WTC11 (cell line): ENCODE results near the gene DNAJC7. TPM values are rescaled to one million over a fixed set of nuclear protein-coding genes. Genes with fewer than 3 reads are reported as not detected.

Source experiments
- ATAC-seq: fragments of 200-7000 bp; cut with Tn5 transposase; 2 replicates; pipeline ENCODE4 v1.10.0; 2021; ENCODE audit warnings: mild to moderate bottlenecking, moderate library complexity
- CTCF ChIA-PET: fragments of 300-600 bp; sonication (Branson Sonifier 250); formaldehyde crosslinking; loops from one replicate; lab custom pipeline; 2021; ENCODE audit warnings: antibody characterized with exemption; lab: Charles Lee
- POLR2A ChIA-PET: fragments of 350-600 bp; sonication (Branson Sonifier 250); formaldehyde crosslinking; loops from one replicate; lab custom pipeline; 2021; ENCODE audit warnings: antibody characterized with exemption; lab: Charles Lee
- DNase-seq: peaks from one replicate; pipeline ENCODE4 v3.0.0; 2021; ENCODE audit warnings: low spot score
- H3K27ac Mint-ChIP-seq: 2 replicates; pipeline ENCODE4 v1.8.0; 2021; ENCODE audit warnings: mixed read lengths
- H3K27me3 Mint-ChIP-seq: 2 replicates; pipeline ENCODE4 v1.8.0; 2021; ENCODE audit warnings: low read depth, mild to moderate bottlenecking, moderate library complexity, mixed read lengths
- H3K36me3 Mint-ChIP-seq: 2 replicates; pipeline ENCODE4 v1.8.0; 2021; ENCODE audit warnings: mixed read lengths
- H3K4me1 Mint-ChIP-seq: 2 replicates; pipeline ENCODE4 v1.8.0; 2022; ENCODE audit warnings: mixed read lengths
- H3K4me3 Mint-ChIP-seq: 2 replicates; pipeline ENCODE4 v1.8.0; 2021; ENCODE audit warnings: mild to moderate bottlenecking, moderate library complexity, mixed read lengths
- H3K9me3 Mint-ChIP-seq: 2 replicates; pipeline ENCODE4 v1.8.0; 2021; ENCODE audit warnings: mixed read lengths
- GRHL2 ChIP-seq: fragments of 250-450 bp; sonication (Bioruptor Pico); IDR thresholded peaks from 2 replicates; pipeline ENCODE4 v1.8.0; 2022; ENCODE audit warnings: mild to moderate bottlenecking, moderate library complexity; ENCODE audit not compliant: insufficient replicate concordance, severe bottlenecking
- MYBL2 ChIP-seq: sonication (generic); formaldehyde crosslinking; IDR thresholded peaks from 2 replicates; pipeline ENCODE4 v1.8.1; 2023; ENCODE audit warnings: mild to moderate bottlenecking, moderate library complexity, missing genetic modification reagents
- NFYB ChIP-seq: sonication (generic); formaldehyde crosslinking; conservative IDR thresholded peaks from 2 replicates; pipeline ENCODE4 v1.8.0; 2022; ENCODE audit warnings: low read depth, missing genetic modification reagents
- SMAD4 ChIP-seq: sonication (generic); formaldehyde crosslinking; IDR thresholded peaks from 2 replicates; pipeline ENCODE4 v1.8.0; 2022; ENCODE audit warnings: mild to moderate bottlenecking, missing genetic modification reagents
- ZBTB21 ChIP-seq: sonication (generic); formaldehyde crosslinking; IDR thresholded peaks from 2 replicates; pipeline ENCODE4 v1.8.1; 2023; ENCODE audit warnings: mild to moderate bottlenecking, missing genetic modification reagents, borderline replicate concordance
- total RNA-seq: library from RNA; stranded (reverse); gene quantifications from 3 replicates; pipeline ENCODE4 v1.2.3, GENCODE V29; 2021
- TF ChIP-seq, protein P1 (sequence below): sonication (generic); formaldehyde crosslinking; IDR thresholded peaks from 2 replicates; pipeline ENCODE4 v1.8.0; 2022; ENCODE audit warnings: missing genetic modification reagents
- TF ChIP-seq, protein P2 (sequence below): sonication (generic); formaldehyde crosslinking; IDR thresholded peaks from 2 replicates; pipeline ENCODE4 v1.8.1; 2022; ENCODE audit warnings: missing genetic modification reagents, borderline replicate concordance
- TF ChIP-seq, protein P3 (sequence below): sonication (generic); formaldehyde crosslinking; IDR thresholded peaks from 2 replicates; pipeline ENCODE4 v1.8.1; 2022; ENCODE audit warnings: mild to moderate bottlenecking, moderate library complexity, missing genetic modification reagents
- TF ChIP-seq, protein P4 (sequence below): sonication (generic); formaldehyde crosslinking; IDR thresholded peaks from 2 replicates; pipeline ENCODE4 v1.8.0; 2022; ENCODE audit warnings: mild to moderate bottlenecking, missing genetic modification reagents
- TF ChIP-seq, protein P5 (sequence below): fragments of 250-450 bp; sonication (Bioruptor Pico); IDR thresholded peaks from 2 replicates; pipeline ENCODE4 v1.9.0; 2021; ENCODE audit warnings: mild to moderate bottlenecking, borderline replicate concordance
- TF ChIP-seq, protein P6 (sequence below): sonication (generic); formaldehyde crosslinking; IDR thresholded peaks from 2 replicates; pipeline ENCODE4 v1.8.0; 2022; ENCODE audit warnings: mild to moderate bottlenecking, missing genetic modification reagents
- TF ChIP-seq, protein P7 (sequence below): sonication (generic); formaldehyde crosslinking; IDR thresholded peaks from 2 replicates; pipeline ENCODE4 v1.8.0; 2023; ENCODE audit warnings: missing genetic modification reagents, mild to moderate bottlenecking, borderline replicate concordance

The DNAJC7 gene
- total RNA-seq, 1 experiment from 2014 or later, result 140 TPM

DNA sequence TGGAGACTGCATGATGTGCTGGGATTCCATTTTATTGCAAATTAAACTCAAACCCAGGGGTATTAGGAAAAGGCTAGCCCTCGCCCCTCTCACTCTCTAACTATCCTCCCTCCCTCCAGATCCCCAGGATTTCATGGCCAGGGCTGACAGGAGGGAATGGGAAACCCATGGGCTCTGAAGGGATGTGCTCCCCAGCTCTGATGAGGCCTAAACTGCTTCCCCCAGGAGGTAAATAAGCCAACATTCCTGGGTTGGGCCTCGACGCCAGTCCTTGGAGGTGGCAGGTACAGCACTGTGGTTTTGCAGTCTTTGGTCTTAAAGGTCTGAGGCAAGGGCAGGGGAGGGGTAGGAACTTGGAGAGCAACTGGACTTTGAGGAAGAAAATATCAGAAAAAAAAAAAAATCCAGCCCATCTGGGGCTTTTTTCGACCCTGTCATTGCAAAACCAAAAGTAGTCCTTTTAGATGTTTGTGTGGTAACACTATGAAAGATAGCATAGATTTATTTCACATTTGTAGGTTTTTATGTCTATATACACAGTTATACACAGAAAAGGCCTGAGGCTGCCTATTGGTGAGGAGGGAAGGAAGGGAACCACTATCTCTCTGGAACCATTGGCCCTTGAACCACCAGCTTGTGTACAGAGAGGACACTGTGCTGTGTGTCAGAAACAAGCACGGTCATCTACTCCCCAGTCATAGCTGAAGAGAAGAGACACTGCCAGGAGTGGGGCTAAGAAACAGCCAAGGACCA is 21.2 kb upstream of the DNAJC7 start:
- Mint-ChIP-seq H3K4me3 (no peak overlapping the region), H3K4me1 (peaks cover 14% of the 10 kb centered on the region), H3K9me3 (no peaks in the 10 kb centered on the region), H3K36me3 (no peaks in the 10 kb centered on the region), H3K27me3 (no peaks in the 10 kb centered on the region; the same call in 1 of the 2 replicates), H3K27ac (no peak overlapping the region)
- ChIA-PET CTCF (interaction anchor here (1.2 to 5.0 kb wide), 2 partner anchors 10 to 13 kb away, joined by 3 to 34 read pairs; no protein-coding TSS in a partner anchor), POLR2A (no interaction called here)
- no peak for TF ChIP-seq ZBTB21 (CRISPR knock-in tag)
- DNase-seq, result no peak
- ATAC-seq, result peak; percentile 35

DNA sequence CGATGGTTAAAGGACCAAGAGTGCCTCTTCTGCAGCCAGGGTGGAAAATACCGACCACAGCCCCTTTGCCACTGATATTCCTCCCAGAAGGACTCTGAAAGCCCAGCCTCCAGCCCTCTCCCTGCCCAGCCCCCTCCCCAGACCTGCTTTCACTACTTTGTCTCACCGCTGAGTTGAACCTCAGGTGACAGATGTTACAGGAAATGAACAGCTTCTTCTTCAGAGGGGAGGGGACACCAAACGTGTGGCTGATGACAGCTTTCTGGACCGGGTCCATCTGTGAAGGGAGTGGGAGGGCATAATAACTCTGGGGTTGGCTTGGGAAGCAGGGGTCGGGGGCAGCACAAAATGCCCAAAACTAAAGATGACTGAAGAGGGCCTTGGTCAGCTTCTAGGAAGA is 16.8 kb upstream of the DNAJC7 start:
- no peaks in the 10 kb centered on the region for H3K9me3 Mint-ChIP-seq
- H3K27ac Mint-ChIP-seq, result no peak overlapping the region
- H3K27me3 Mint-ChIP-seq, result peaks cover 3% of the 10 kb centered on the region; the same call in 1 of the 2 replicates
- peaks cover 14% of the 10 kb centered on the region for H3K4me1 Mint-ChIP-seq
- POLR2A ChIA-PET, result interaction anchor here (0.9 kb wide), 1 partner anchor 17 kb away, joined by 3 read pairs; the partner anchor contains the start of gene DNAJC7
- ATAC-seq (no peak; the same call in 1 of the 2 replicates), DNase-seq (no peak)
- CTCF ChIA-PET, result interaction anchor here (0.6 to 2.1 kb wide), 5 partner anchors 9 to 195 kb away, joined by 3 to 7 read pairs (median 4); partner anchors contain the start of gene NKIRAS2
- no peaks in the 10 kb centered on the region for H3K36me3 Mint-ChIP-seq
- no peak overlapping the region for H3K4me3 Mint-ChIP-seq
- no peak for TF ChIP-seq NFYB
- TF ChIP-seq, protein P1, sequence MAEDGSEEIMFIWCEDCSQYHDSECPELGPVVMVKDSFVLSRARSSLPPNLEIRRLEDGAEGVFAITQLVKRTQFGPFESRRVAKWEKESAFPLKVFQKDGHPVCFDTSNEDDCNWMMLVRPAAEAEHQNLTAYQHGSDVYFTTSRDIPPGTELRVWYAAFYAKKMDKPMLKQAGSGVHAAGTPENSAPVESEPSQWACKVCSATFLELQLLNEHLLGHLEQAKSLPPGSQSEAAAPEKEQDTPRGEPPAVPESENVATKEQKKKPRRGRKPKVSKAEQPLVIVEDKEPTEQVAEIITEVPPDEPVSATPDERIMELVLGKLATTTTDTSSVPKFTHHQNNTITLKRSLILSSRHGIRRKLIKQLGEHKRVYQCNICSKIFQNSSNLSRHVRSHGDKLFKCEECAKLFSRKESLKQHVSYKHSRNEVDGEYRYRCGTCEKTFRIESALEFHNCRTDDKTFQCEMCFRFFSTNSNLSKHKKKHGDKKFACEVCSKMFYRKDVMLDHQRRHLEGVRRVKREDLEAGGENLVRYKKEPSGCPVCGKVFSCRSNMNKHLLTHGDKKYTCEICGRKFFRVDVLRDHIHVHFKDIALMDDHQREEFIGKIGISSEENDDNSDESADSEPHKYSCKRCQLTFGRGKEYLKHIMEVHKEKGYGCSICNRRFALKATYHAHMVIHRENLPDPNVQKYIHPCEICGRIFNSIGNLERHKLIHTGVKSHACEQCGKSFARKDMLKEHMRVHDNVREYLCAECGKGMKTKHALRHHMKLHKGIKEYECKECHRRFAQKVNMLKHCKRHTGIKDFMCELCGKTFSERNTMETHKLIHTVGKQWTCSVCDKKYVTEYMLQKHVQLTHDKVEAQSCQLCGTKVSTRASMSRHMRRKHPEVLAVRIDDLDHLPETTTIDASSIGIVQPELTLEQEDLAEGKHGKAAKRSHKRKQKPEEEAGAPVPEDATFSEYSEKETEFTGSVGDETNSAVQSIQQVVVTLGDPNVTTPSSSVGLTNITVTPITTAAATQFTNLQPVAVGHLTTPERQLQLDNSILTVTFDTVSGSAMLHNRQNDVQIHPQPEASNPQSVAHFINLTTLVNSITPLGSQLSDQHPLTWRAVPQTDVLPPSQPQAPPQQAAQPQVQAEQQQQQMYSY, result no peak
- TF ChIP-seq, protein P2, sequence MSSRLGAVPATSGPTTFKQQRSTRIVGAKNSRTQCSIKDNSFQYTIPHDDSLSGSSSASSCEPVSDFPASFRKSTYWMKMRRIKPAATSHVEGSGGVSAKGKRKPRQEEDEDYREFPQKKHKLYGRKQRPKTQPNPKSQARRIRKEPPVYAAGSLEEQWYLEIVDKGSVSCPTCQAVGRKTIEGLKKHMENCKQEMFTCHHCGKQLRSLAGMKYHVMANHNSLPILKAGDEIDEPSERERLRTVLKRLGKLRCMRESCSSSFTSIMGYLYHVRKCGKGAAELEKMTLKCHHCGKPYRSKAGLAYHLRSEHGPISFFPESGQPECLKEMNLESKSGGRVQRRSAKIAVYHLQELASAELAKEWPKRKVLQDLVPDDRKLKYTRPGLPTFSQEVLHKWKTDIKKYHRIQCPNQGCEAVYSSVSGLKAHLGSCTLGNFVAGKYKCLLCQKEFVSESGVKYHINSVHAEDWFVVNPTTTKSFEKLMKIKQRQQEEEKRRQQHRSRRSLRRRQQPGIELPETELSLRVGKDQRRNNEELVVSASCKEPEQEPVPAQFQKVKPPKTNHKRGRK (CRISPR knock-in tag), result no peak
- TF ChIP-seq, protein P3, sequence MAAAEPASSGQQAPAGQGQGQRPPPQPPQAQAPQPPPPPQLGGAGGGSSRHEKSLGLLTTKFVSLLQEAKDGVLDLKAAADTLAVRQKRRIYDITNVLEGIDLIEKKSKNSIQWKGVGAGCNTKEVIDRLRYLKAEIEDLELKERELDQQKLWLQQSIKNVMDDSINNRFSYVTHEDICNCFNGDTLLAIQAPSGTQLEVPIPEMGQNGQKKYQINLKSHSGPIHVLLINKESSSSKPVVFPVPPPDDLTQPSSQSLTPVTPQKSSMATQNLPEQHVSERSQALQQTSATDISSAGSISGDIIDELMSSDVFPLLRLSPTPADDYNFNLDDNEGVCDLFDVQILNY (CRISPR knock-in tag), result no peak
- TF ChIP-seq, protein P4, sequence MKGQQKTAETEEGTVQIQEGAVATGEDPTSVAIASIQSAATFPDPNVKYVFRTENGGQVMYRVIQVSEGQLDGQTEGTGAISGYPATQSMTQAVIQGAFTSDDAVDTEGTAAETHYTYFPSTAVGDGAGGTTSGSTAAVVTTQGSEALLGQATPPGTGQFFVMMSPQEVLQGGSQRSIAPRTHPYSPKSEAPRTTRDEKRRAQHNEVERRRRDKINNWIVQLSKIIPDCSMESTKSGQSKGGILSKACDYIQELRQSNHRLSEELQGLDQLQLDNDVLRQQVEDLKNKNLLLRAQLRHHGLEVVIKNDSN (CRISPR knock-in tag), result no peak
- TF ChIP-seq GRHL2 (CRISPR knock-in tag), result no peak
- TF ChIP-seq SMAD4, result no peak
- TF ChIP-seq, protein P5, sequence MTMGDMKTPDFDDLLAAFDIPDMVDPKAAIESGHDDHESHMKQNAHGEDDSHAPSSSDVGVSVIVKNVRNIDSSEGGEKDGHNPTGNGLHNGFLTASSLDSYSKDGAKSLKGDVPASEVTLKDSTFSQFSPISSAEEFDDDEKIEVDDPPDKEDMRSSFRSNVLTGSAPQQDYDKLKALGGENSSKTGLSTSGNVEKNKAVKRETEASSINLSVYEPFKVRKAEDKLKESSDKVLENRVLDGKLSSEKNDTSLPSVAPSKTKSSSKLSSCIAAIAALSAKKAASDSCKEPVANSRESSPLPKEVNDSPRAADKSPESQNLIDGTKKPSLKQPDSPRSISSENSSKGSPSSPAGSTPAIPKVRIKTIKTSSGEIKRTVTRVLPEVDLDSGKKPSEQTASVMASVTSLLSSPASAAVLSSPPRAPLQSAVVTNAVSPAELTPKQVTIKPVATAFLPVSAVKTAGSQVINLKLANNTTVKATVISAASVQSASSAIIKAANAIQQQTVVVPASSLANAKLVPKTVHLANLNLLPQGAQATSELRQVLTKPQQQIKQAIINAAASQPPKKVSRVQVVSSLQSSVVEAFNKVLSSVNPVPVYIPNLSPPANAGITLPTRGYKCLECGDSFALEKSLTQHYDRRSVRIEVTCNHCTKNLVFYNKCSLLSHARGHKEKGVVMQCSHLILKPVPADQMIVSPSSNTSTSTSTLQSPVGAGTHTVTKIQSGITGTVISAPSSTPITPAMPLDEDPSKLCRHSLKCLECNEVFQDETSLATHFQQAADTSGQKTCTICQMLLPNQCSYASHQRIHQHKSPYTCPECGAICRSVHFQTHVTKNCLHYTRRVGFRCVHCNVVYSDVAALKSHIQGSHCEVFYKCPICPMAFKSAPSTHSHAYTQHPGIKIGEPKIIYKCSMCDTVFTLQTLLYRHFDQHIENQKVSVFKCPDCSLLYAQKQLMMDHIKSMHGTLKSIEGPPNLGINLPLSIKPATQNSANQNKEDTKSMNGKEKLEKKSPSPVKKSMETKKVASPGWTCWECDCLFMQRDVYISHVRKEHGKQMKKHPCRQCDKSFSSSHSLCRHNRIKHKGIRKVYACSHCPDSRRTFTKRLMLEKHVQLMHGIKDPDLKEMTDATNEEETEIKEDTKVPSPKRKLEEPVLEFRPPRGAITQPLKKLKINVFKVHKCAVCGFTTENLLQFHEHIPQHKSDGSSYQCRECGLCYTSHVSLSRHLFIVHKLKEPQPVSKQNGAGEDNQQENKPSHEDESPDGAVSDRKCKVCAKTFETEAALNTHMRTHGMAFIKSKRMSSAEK (CRISPR knock-in tag), result no peak
- no peak for TF ChIP-seq MYBL2 (CRISPR knock-in tag)
- TF ChIP-seq, protein P6, sequence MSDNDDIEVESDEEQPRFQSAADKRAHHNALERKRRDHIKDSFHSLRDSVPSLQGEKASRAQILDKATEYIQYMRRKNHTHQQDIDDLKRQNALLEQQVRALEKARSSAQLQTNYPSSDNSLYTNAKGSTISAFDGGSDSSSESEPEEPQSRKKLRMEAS (CRISPR knock-in tag), result no peak
- TF ChIP-seq, protein P7, sequence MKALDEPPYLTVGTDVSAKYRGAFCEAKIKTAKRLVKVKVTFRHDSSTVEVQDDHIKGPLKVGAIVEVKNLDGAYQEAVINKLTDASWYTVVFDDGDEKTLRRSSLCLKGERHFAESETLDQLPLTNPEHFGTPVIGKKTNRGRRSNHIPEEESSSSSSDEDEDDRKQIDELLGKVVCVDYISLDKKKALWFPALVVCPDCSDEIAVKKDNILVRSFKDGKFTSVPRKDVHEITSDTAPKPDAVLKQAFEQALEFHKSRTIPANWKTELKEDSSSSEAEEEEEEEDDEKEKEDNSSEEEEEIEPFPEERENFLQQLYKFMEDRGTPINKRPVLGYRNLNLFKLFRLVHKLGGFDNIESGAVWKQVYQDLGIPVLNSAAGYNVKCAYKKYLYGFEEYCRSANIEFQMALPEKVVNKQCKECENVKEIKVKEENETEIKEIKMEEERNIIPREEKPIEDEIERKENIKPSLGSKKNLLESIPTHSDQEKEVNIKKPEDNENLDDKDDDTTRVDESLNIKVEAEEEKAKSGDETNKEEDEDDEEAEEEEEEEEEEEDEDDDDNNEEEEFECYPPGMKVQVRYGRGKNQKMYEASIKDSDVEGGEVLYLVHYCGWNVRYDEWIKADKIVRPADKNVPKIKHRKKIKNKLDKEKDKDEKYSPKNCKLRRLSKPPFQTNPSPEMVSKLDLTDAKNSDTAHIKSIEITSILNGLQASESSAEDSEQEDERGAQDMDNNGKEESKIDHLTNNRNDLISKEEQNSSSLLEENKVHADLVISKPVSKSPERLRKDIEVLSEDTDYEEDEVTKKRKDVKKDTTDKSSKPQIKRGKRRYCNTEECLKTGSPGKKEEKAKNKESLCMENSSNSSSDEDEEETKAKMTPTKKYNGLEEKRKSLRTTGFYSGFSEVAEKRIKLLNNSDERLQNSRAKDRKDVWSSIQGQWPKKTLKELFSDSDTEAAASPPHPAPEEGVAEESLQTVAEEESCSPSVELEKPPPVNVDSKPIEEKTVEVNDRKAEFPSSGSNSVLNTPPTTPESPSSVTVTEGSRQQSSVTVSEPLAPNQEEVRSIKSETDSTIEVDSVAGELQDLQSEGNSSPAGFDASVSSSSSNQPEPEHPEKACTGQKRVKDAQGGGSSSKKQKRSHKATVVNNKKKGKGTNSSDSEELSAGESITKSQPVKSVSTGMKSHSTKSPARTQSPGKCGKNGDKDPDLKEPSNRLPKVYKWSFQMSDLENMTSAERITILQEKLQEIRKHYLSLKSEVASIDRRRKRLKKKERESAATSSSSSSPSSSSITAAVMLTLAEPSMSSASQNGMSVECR (CRISPR knock-in tag), result no peak
